HG02623 (cell line): ENCODE data around the gene DOCK3.
"Not testable (repeated sequence)": the region's sequence is repeated elsewhere in the genome, so short reads cannot be mapped to it uniquely, and the experiment has no call there.

Experiments
- ATAC-seq: cut with Tn5 transposase; IDR thresholded peaks from one replicate; pipeline ENCODE4 v1.9.1; 2021; ENCODE audit warnings: moderate library complexity; ENCODE audit not compliant: unreplicated experiment

DOCK3 gene

DNA sequence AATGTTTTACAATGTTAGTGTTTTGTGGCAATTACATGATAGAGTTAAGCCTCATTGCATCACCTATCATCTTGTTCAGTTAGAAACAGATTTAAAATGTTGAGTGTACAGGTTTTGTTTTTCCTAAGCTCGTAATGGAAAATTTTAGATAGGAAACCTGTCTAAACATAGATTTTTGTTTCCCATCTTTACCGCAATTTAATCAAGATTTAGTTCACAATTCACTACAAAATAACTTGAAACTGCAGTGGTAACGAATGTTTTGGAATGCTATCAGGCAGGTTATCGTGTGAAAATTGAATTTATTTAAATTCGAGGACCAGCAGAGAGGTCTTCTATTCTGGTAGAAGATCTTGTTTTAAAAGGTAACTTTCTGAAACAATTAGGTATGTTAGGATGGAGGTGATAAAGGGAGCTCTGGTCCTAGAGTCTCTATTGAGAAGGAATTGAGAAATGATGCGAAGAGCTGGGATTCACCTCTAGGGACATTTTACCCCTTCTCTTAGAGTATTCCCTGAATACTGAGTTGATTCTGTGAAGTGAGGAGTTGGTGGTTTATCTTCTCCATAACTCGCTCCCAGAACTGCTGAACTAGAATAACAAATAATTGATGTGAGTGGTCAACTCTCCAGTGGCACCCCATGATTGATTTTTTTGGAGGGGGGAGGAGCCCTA is 1.4 kb downstream of the DOCK3 start:
- no peak for ATAC-seq

DNA sequence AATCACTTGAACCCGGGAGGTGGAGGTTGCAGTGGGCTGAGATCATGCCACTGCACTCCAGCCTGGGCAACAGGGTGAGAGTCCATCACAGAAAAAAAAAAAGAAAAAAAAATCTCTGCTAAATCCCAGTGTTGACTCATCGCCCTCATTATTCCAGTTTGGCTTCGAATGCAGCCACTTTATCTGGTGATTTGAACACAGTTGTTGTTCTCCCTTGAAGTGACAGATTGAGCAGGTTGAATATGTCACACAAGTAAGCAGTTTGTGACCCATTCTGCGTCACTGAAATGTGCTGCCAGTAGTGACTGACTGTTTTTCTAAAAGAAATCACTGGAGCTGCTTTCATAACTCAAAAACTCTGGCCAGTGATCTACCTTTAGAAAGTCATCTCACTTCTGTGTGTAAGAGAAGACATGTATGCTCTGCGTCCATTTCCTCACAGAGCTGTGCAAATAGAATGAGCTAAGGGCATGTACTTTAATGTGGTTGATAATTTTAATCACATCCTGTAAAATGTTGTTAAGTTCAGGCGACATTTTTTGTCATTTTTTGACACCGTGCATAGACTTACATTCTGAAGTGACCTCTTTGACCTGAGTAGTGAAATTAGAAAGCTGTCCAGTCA is 12.5 kb downstream of the DOCK3 start:
- no peak for ATAC-seq

DNA sequence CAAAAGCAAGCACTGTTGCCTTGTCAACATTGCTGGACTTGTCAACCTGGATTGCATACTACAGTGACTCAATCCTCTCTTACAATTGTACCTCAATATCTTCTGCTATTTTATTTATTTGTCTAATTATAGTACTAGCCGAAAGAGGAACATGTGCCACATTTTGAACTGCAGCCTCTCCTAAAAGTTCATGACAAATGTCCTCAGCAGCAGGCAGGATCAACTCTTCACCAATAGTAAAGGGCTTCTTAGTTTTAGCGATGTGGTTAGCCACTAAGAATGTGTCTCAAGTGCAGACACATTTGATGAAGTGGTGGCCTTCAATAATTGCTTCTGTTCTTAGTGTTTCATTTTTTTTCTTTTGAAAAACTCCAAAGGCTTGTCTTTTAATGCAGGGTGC is 13.2 kb downstream of the DOCK3 start:
- no peak for ATAC-seq

DNA sequence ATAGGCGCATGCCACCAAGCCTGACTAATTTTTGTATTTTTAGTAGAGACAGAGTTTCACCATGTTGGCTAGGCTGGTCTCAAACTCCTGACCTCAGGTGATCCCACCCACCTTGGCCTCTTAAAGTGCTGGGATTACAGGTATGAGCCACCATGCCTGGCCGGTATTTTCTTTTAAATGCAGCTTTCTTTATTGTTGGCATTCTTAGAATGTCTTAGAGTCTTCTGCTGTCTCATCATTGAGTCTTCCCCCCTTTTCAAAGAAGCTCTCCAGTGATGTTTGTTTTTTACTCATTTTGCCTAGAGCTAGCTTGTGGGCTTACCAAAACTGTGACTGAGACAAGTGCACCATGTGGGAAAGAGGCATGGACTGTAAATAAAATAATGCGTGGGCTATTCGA is 13.9 kb downstream of the DOCK3 start:
- ATAC-seq: not testable (repeated sequence)

DNA sequence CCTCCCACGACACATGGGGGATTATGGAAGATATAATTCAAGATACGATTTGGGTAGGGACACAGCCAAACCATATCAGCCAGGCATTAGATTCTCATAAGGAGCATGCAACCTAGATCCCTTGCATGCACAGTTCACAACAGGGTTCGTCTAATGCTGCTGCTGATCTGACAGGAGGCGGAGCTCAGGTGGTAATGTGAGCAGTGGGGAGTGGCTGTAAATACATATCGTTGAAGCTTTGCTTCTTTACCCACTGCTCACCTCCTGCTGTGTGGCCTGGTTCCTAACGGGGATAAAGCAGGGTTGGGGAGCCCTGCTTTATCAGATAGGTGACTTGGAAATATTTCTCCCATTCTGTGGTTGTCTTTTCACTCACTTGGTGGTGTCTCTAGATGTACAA is 14.8 kb downstream of the DOCK3 start:
- ATAC-seq: no peak

DNA sequence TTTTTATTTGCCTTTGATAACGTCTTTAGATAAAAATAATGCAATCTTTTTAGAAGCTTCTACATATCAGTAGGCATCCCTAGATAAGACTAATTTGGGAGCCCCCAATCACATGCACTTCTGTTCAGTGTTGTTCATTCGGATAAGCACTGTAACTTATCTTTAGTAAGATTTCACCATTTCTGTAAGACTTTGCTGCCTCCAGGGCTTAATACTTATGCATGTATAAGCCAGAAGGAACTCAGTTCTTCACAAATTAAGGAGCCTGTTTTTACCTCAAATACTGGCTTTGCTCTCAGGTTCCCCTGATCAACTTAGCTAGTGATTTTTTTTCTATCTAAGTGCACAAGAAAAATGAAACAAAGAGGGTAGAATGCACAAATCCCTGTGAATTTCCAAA is 20.3 kb downstream of the DOCK3 start:
- no peak for ATAC-seq

DNA sequence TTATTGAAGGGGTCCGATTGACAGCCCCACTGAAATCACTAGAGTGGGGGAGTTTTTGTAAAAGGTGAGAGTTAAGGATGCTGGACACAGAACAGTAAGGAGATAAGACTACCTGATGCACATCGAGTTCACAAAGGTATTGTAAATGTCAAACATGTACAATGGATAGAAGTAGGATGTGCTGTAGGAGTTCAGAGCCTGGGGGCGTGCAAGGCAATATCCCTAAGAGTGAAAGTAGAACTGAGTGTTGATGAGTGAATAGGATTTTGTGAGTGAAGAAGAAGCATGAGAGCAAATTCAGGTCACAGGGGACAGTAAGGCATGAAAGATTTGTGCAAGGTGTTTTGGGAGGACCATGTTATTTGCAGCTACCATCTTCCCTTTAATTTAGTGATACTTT is 21.5 kb downstream of the DOCK3 start:
- ATAC-seq: no peak

DNA sequence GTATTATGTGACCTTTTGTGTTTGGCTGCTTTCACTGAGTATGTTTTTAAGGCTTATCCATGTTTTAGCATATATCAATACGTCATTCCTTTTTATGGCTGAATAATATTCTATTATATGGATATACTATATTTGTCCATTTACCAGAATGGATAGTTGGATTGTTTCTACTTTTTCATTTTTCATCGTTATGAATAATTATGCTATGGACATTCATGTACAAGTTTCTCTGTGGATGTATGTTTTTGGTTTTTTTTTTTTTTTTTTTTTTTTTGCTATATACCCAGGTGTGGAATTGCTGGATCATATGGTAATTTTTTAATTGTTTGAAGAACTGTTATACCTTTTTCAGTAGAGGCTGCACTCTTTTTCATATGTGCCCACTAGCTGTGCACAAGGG is 23.5 kb downstream of the DOCK3 start:
- ATAC-seq: no peak

DNA sequence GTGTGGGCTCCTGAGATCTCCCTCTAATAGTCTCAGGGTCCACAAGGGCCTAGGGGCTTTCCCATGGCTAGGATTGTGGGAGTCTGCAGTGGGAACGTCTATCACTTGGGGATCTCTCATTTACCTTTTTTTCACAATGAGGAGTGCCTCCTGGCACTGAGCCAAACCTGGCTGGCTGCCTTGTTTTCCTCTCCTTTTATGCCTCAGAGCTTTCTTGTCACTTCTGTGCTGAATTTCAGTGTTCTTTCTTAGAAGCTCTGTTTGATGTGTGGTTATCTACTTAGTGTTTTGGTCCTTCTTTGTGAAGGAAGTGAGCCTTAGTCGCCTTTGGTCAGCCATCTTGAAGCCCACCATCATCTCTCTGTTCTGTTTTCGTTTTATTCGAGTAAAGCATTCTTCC is 33.9 kb downstream of the DOCK3 start:
- ATAC-seq: no peak

DNA sequence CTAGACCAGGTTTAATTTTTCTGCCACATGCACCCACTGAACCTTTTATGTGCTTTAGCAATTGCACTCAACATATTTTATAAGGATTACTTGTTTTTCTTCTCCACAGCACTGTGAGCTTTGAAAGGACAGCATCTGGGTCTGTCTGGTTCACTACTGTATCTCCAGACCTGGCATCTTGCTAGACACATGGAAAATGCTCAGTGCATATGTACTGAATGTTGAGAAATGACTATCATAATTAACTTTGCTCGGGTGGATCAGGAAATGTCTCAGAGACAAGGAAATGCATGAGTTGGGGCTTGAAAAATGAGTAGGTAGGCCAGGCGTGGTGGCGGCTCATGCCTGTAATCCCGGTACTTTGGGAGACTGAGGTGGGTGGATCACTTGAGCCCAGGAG is 40.2 kb downstream of the DOCK3 start:
- ATAC-seq: no peak

DNA sequence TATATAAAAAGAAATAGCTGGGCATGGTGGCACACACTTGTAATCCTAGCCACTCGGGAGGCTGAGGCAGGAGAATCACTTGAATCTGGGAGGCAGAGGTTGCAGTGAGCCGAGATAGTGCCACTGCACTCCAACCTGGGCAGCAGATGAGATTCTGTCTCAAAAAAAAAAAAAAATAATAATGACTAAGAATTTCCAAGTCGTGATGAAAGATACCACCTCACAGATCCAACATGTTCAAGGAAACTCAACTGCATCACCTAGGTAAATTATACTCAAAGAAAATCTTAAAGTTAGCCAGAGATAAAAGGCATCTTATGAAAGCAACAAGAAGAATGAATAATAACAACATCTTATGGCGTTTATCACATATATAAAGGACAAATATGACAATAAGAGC is 50.1 kb downstream of the DOCK3 start:
- ATAC-seq: no peak

DNA sequence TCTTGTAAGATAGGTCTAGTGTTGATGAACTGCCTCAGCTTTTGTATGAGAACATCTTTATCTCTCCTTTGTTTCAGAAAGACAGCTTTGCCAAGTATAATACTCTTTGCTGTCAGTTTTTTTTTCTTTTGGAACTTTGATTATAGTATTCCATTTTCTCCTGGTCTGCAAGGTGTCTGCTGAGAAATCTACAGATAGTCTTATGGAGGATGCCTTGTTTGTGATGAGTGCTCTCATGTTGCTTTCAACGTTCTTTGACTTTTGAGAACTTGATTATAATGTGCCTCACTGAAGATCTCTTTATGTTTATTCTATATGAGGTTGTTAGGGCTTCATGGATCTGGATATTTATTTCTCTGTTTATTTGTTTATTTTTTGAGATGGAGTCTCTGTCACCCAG is 60.3 kb downstream of the DOCK3 start:
- ATAC-seq: no peak

DNA sequence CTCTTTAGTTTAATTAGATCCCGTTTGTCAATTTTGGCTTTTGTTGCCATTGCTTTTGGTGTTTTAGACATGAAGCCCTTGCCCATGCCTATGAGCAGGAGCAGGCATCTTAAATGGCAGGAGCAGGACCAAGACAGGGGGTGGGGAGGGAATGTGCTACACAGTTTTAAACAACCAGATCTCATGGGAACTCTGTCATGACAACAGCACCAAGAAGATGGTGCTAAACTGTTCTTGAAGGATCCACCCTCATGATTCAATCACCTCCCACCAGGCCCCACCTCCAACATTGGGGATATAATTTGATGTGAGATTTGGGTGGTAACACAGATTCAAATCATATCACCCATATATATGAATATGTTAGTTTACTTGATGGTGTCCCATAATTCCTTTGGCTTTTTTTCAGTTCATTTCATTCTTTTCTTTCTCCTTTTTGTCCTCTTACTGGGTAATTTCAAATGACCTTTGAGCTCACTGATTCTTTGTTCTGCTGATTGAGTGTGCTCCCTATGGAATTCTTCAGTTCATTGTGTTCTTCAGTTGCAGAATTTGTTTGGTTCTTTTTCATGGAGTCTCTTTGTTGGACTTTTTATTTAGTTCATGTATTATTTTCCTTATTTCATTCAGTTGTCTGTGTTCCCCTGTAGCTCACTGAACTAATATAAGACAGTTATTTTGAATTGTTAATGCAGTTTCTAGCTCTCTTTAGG is 62.6 kb downstream of the DOCK3 start:
- ATAC-seq: no peak

DNA sequence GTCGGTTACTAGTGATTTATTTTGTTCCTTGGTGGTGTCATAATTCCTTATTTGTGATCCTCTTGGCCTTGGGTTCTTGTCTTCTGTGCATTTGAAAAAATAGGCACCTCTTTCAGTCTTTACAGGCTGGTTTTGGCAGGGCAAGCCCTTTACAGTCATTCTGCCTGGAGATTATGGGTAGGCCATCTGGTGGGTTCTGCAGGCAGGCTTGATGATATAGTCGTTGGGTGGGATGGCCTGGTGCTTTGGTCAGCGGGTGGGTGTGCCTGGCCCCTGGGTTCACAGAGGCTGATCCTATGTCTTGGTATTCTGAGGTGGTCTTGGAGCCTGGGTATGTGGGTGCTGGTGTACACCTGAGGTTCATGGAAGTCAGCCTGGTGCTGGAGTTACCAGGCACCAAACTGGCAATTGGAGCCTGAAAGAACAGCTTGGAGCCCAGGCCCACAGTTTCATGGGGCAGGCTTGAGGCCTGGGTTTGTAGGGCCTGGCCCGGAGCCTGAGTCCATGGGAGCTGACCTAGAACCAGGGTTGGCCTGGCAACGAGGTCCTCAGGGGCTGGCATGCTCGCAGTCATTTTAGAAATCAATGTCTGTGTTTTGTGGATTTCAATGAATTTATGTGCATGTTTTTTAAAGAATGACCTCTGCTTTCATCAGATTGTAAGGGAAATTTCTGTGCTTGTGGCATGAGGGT is 63.3 kb downstream of the DOCK3 start:
- ATAC-seq: no peak

DNA sequence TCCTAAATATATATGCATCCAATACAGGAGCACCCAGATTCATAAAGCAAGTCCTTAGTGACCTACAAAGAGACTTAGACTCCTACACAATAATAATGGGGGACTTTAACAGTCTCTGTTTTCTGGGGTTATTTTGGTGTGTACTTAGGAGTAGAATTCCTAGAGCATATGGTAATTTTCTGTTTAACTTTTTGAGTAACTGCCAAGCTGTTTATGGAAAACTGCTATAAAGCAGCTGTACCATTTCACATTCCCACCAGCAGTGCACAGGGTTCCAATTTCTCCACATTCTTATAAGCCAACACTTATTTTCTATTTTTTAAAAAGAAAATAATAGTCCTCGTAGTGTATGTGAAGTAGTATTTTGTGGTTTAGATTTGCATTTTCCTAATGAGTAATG is 68.9 kb downstream of the DOCK3 start:
- no peak for ATAC-seq

DNA sequence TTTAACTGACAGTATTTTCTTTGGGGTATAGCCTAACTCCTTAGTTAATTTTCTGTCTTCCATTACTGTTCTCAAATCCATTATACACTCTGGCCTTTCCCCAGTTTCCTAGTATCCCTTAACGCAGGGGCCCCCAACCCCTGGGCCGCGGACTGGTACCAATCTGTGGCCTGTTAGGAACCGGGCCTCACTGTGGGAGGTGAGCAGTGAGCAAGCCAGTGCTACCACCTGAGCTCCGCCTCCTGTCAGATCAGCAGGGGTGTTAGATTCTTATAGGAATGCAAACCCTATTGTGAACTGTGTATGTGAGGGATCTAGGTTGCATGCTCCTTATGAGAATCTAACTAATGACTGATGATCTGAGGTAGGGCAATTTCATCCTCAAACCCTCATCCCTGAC is 75.1 kb downstream of the DOCK3 start:
- no peak for ATAC-seq

DNA sequence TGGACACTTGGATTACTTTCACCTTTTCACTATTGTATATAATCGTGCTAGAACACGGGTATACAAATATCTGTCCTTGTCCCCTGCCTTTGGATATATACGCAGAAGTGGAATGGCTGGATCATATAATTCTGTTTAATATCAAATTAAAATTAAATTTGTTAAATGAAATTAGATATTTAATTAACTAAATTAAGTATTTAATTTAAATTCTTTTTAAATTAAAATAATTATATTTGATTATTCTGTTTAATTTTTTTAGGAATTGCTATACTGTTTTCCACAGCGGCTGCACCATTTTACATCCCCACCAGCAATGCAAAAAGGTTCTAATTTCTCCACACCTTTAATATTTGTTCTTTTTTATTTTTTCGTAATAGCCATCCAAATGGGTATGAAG is 84.3 kb downstream of the DOCK3 start:
- no peak for ATAC-seq

DNA sequence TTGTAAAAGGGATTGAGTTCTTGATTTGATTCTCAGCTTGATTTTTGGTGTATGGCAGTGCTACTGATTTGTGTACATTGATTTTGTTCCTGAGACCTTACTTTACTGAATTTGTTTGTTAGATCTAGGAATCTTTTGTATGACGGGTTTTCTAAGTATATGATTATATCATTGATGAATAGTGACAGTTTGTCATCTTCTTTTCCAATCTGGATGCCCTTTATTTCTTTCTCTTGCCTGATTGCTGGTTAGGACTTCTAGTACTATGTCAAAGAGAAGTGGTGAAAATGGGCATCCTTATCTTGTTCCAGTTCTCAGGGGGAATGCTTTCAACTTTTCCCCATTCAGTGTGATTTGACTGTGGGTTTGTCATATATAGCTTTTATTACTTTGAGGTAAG is 103.0 kb downstream of the DOCK3 start:
- ATAC-seq: no peak

DNA sequence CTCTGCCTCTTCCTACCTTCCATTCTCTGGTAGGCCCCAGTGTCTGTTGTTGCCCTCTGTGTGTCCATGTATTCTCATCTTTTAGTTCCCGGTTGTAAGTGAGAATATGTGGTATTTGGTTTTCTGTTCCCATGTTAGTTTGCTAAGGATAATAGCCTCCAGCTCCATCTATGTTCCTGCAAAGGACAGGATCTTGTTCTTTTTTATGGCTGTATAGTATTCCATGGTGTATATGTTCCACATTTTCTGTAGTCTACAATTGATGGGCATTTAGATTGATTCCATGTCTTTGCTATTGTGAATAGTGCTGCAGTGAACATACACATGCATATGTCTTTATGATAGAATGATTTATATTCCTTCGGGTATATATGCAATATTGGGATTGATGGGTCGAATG is 107.0 kb downstream of the DOCK3 start:
- not testable (repeated sequence) for ATAC-seq

DNA sequence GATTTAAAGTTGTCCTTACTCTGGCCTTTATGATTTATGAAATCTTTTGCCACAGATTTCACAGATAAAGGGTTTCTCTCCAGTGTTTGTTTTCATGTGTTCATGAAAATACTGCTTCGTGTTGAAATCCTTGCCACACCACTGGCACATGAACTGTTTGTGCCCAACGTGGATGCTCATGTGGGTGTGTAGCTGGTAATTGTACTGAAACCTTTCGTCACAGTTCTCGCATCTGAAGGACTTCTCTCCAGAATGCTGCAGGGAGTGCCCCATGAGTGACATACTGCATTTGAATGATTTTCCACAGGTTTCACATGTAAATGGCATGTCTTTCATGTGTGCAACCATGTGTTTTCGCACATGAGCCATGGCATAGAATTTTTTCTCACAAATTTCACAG is 111.9 kb downstream of the DOCK3 start:
- ATAC-seq: no peak

DNA sequence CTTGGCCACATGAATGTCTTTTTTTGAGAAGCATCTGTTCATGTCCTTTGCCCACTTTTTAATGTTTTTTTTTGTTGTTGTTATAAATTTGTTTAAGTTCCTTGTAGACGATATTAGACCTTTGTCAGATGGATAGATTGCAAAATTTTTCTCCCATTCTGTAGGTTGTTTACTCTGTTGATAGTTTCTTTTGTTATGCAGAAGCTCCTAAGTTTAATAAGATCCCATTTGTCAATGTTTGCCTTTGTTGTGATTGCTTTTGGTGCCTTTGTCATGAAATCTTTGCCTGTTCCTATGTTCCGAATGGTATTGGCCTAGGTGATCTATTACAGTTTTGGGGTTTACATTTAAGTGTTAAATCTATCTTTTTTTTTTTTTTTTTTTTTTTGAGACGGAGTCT is 116.2 kb downstream of the DOCK3 start:
- ATAC-seq: not testable (repeated sequence)

DNA sequence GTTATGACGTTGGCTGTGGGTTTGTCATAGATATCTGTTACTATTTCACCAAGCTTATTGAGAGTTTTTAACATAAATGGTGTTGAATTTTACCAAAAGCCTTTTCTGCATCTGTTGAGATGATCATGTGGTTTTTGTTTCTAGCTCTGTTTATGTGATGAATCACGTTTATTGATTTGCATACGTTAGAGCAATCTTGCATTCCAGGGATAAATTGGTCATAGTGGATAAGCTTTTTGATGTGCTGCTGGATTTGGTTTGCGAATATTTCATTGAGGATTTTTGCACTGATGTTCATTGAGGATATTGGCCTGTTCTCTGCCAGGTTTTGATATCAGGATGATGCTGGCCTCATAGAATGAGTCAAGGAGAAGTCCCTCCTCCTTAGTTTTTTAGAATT is 117.8 kb downstream of the DOCK3 start:
- no peak for ATAC-seq
